ENCODE data around the gene KIR3DL3.
"Not testable (repeated sequence)": the region's sequence is repeated elsewhere in the genome, so short reads cannot be mapped to it uniquely, and the experiment has no call there.

The KIR3DL3 gene

GRCh38 chr19:54724142-54724541 is at the start of gene KIR3DL3:
Gene KIR3DL3, plus strand, starts transcription at chr19:54724442. Its CDS starts 55 bp downstream, at chr19:54724497.
- in situ Hi-C loops (cut with MboI; ENCODE audit: low pct_unique_long_range_greater_than_20kb, low sequenced_read_pairs, unreplicated experiment), result no loop called here
- no peak for DNase-seq (ENCODE audit: low spot score)
- no peak for TF ChIP-seq CTCF (IDR thresholded peaks at IDR 0.05; ENCODE audit: extremely low read depth, insufficient read depth, missing control alignments)

GRCh38 chr19:54676210-54676834 is 47.9 kb upstream of the KIR3DL3 start:
- TF ChIP-seq CTCF (IDR thresholded peaks at IDR 0.05; ENCODE audit: extremely low read depth, insufficient read depth, missing control alignments), result peak; percentile 80
- in situ Hi-C loops (cut with MboI; ENCODE audit: low pct_unique_long_range_greater_than_20kb, low sequenced_read_pairs, unreplicated experiment), result not testable (repeated sequence)
- DNase-seq (ENCODE audit: low spot score), result peak; percentile 67

- no peak for TF ChIP-seq CTCF (IDR thresholded peaks at IDR 0.05; ENCODE audit: extremely low read depth, insufficient read depth, missing control alignments)
- in situ Hi-C loops (cut with MboI; ENCODE audit: low pct_unique_long_range_greater_than_20kb, low sequenced_read_pairs, unreplicated experiment), result no loop called here
- no peak for DNase-seq (ENCODE audit: low spot score)
These were observed 47.0 kb upstream of the KIR3DL3 start for GRCh38 chr19:54677217-54677616.

GRCh38 chr19:54681596-54681995 is 42.6 kb upstream of the KIR3DL3 start:
- in situ Hi-C loops (cut with MboI; ENCODE audit: low pct_unique_long_range_greater_than_20kb, low sequenced_read_pairs, unreplicated experiment); DNase-seq (ENCODE audit: low spot score): not testable (repeated sequence)

- in situ Hi-C loops (cut with MboI; ENCODE audit: low pct_unique_long_range_greater_than_20kb, low sequenced_read_pairs, unreplicated experiment), result no loop called here
- no peak for DNase-seq (ENCODE audit: low spot score)
- TF ChIP-seq CTCF (IDR thresholded peaks at IDR 0.05; ENCODE audit: extremely low read depth, insufficient read depth, missing control alignments), result no peak
These were observed 41.9 kb upstream of the KIR3DL3 start for GRCh38 chr19:54682306-54682856.

- no peak for TF ChIP-seq CTCF (IDR thresholded peaks at IDR 0.05; ENCODE audit: extremely low read depth, insufficient read depth, missing control alignments)
- DNase-seq (ENCODE audit: low spot score), result no peak
- in situ Hi-C loops (cut with MboI; ENCODE audit: low pct_unique_long_range_greater_than_20kb, low sequenced_read_pairs, unreplicated experiment), result no loop called here
These were observed 39.7 kb upstream of the KIR3DL3 start for GRCh38 chr19:54684527-54684926.

GRCh38 chr19:54691582-54692297 is 32.5 kb upstream of the KIR3DL3 start:
- no peak for TF ChIP-seq CTCF (IDR thresholded peaks at IDR 0.05; ENCODE audit: extremely low read depth, insufficient read depth, missing control alignments)
- in situ Hi-C loops (cut with MboI; ENCODE audit: low pct_unique_long_range_greater_than_20kb, low sequenced_read_pairs, unreplicated experiment), result no loop called here
- no peak for DNase-seq (ENCODE audit: low spot score)
